ENCODE results near the gene CEP76.

Gene CEP76, protein sequence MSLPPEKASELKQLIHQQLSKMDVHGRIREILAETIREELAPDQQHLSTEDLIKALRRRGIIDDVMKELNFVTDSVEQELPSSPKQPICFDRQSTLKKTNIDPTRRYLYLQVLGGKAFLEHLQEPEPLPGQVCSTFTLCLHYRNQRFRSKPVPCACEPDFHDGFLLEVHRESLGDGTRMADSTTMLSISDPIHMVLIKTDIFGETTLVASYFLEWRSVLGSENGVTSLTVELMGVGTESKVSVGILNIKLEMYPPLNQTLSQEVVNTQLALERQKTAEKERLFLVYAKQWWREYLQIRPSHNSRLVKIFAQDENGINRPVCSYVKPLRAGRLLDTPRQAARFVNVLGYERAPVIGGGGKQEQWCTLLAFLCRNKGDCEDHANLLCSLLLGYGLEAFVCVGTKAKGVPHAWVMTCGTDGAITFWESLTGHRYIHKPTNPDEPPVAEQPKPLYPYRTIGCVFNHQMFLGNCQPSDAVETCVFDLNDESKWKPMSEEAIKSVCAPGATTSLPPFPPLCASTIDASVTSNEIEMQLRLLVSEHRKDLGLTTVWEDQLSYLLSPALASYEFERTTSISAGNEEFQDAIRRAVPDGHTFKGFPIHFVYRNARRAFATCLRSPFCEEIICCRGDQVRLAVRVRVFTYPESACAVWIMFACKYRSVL

DNA sequence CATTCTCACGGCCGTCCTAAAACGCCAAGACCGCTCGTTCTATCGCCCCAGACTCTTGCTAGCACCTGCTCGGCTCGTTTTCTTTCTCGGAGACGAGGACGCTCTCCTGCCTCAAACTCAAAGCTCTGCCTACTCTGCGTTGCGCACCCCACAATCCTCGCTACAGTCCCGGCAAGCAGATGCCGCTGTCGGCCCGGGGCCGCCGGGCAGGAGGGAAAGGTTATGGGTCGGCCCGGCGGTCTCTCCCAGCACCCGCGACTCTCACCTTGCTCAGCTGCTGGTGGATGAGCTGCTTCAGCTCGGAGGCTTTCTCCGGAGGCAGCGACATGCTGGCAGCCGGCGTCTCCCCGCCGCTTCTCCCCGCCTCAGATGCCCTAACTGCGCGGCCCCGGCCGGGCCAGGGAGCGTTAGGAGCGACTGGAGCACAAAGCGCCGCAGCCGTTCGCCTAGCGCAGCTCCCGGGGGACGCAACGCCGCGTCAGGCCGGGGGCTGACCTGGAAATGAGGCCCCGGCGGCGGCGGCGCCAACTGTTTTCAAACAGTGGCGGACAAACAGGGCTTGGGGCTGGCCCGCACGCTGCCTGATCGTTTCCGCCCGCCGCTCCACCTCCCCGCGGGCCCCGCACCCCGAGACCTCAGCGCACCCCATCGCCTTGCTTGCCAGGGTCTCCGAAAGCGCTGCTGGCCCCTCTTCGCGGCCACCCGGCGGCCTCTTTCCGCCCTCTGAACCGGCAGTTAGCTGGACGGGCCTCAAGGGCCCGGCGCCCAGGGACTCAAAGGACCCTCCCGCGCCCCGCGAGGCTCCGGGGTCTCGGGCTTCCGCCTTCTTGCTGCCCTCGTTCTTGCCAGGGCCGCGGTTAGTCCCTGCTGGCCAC lies at the start of gene CEP76, which contains the start of gene PSMG2:
CEP76 (minus strand) TSS at position 503 of the 875 bp plus-strand sequence; CDS start at position 328, 175 bp downstream.
PSMG2 (plus strand) TSS at position 822 of the 875 bp plus-strand sequence. CDS start 66 bp downstream, outside the sequence.
- DNase-seq = peak; percentile 88

DNA sequence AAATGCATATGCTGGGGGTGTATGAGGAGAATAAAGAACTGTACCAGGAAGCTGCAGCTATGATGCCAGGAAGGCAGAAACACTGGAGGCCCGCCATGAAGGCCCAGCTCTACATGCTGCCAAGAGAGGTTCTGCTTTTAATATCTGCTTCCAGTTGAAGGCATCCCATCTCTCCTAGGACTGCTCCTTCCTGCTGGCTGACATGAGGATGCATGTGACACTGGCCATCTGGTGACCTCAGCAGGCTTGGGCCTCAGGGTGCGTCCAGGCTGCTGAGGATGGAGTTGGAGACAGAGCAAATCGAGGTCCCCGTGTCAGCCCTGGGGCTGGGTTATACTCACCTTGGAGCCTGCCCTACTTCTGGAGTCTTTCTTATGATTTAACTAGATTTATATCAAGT lies 49.4 kb upstream of the CEP76 start:
- no peak for DNase-seq

DNA sequence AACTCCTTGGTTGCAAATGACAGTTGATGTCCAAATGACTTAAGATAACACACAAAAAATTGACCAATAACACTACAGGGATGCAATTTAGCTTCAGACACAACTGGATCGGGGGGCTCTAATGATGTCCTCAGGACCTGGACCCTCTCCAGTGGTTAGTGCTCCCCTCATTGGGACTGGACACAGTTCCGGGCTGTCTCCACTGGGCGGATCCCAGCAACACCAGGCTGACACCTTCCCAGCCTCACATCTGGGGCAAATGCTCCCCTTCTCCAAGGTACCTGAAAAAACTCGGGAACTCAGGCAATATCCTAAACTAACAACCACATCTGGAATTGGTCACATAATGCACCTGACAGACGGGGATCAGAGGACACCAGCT lies 49.0 kb upstream of the CEP76 start:
- DNase-seq = no peak

DNA sequence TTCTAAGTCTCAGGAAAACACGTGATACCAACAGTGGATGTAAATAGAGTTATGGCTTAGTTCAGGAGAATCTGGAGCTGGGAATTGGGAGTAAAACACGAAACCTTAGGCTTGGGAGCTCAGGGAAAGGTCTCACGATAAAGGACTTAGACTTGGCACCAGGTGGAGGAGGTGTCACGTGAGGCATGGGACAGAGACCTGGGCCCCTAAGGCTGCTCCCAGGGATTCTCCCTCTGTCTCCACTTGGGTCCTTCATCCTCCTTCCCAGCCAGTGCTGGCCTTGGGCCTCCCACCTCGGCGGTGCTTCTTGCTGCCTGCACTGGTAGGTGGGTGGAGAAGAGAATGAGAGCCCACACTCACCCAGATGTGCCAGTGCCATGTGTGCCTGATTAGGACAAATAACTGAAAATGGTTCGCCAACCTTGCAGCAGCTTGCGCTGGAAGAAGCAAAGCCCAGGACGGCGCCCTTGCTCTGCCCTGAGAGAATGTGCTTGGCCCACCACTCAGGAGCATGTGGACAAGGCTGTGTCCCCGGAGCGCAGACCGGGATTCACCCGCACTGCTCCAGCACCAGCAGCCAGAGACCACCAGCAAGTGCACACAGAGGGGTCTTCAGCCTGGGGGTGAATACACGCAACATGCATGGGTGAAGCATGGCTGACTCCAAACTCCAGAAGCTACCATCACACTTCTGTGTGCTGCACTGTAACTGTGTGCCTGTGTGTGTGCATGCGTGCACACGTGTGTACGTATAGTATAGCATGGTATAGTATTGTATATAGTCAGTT lies 48.4 kb upstream of the CEP76 start:
- no peak for DNase-seq

DNA sequence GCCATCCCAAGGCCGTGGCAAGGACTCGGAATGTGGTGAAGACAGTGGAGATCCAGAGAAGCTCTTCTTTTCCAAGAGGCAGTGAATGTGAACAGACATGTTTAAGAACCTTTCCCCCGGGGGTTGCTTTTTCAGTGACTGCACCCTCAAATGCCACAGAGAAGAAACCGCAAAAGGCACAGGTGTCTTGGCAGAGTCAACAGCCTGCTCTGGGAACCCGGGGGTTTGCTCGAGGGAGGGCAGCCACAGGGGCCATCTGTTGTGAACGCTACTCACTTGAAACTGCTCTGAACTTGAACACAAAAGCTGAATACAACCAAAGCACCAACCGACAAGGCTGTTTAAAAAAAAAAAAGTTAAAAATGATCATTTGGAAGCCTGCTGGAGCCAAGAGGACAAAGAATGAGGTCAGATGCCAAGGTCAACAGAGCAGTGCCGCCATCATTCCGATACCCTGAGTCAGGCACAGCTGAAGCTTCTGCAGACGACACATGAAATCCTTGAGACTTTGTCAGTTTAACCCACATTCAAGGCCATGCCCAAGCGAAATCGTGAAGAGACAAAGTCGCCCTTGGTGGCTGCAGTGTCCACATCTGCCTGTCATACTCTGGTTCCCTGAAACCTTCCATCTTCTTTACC lies 47.7 kb upstream of the CEP76 start:
- DNase-seq = peak; percentile 48

DNA sequence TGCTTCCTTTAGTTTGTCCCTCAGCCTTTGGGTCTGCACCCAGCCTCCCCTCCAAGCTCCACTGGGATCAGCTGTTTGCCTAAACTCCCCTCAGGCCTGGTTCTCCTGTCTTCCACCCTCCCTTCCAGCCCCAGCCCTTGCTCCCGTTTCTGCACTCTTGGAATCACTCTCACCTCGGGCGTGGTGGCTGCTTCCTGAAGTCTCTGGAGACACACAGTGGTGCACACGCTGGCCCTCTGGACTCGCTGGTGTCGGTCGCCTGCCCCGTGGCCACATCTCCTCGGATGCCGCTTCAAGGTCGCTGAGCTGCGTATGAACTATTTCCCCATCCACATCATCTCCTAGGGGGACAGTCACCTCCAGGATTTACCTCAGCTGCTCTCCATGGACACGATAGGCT lies 46.6 kb upstream of the CEP76 start:
- DNase-seq = no peak

DNA sequence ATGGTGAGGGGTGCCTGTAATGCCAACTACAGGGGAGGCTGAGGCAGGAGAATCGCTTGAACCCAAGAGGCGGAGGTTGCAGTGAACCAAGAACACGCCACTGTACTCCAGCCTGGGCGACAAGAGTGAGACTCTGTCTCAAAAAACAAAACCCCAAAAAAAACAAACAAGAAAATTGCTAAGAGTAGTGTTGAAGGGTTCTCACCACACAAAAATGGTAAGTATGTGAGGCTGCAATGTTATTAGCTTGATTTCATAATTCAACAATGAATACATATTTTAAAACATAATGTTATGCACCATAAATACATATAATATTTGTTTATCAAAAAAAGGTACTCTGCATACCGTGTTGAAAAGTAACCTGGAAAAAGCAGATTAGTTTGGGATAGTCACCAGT lies 46.1 kb upstream of the CEP76 start:
- no peak for DNase-seq

DNA sequence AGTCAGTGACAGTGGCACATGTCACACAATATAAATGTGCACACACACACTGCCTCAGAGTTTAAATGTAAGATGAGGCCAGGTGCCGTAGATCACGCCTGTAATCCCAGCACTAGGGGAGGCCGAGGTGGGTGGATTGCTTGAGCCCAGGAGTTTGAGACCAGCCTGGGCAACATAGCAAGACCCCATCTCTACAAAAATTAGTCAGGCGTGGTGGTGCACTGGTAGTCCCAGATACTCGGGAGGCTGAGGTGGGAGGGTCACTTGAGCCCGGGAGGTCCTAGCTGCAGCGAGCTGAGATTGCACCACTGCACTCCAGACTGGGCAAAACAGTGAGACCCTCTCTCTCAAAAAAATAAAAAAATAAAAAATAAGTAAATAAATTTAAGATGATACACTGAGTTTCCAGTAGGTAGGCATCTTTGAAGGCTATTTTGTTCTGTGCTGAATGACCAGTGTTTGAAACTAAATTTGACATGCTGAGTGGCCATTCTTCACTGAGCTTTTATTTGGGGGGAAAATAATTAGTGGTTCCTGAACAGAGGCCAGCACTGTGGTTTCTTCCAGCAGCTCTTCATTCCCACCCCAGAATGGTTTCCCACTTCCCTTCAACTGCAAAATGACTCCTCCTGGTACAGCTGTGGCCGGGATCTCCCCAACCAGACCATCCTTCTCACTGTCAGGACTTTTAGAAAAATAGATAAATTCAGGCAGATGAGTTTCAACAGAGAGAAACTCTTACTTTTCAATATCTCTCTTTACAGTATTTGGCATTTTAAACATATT lies 45.2 kb upstream of the CEP76 start:
- DNase-seq = no peak

DNA sequence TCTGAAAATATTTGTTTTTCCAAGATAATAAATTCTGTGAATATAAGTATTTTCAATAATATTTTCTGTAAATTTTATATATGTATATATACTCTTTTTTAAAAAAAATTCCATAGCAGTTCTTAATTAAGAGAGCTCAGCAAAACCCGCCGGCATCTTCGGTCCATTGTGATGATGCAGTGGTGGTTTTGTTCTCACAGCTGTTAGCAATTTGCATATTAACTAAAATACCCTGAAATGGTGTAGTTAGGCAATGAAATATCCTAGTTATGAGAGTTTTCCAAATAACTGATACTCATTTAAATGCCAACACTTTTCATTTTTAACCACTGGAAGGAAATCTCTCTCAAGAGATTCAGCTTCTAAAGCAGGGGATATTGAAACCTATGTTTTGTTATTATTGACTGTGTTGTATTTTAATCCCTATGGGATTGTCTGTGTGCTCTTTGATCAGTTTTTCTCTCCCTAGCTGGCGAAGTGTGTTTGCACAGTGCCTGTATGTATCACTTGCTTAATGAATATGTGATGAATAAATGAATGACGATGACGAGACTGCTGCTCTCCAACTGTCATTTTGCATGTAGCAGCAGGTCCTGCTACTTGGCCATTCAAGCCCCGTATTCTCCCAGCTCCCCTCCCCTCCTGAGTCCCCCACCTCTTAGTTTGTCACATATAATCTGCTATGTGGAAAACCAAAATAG lies 42.7 kb upstream of the CEP76 start:
- DNase-seq = no peak

DNA sequence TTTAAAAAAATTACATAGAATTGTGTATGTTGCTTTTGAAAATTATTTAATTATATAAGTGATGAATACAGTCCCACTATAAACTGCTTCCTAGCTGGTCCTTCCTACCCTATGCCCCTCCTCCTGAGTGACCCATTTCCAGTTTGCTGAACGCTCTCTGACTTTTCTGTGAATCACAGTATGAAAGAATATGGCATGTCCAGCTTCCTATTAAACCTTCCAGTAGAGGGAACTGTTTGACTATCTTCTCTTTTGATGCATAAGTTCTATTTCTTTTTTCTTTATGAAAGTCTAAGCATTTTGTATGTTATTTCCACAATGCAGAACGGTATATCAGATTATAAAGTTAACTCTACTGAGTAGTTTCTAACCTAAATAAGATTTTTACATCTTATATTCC lies 41.6 kb upstream of the CEP76 start:
- no peak for DNase-seq

DNA sequence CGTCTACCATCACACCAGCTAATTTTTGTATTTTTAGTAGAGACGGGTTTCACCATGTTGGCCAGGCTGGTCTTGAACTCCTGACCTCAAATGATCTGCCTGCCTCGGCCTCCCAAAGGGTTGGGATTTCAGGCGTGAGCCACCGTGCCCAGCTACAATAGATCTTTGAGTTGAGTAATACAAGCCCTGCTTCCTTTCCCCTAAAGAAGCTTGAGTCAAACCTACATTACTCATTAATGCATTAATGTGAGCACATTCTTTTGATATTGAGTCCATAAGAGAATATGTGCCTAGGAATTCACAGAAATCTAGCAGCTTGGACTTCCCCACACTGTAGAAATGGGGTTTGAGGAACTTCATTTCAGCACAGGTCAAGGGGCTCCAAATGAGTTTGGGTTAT lies 39.9 kb upstream of the CEP76 start:
- no peak for DNase-seq

DNA sequence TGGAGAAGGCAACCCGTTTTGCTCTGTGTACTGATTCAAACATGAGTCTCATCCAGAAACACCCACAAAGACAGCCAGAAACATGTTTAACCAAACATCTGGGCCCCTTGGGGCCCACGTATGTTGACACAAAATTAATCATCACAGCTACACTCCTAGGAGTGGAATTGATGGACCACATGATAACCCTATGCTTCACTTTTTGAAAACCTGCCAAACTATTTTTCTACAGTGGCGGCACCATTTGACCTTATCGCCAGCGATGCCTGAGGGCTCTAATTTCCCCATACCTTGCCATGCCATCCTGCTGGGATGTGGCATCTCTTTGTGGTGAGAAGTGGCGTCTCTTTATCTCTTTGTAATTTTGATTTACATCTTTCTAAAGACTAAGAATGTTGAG lies 38.8 kb upstream of the CEP76 start:
- DNase-seq = no peak

DNA sequence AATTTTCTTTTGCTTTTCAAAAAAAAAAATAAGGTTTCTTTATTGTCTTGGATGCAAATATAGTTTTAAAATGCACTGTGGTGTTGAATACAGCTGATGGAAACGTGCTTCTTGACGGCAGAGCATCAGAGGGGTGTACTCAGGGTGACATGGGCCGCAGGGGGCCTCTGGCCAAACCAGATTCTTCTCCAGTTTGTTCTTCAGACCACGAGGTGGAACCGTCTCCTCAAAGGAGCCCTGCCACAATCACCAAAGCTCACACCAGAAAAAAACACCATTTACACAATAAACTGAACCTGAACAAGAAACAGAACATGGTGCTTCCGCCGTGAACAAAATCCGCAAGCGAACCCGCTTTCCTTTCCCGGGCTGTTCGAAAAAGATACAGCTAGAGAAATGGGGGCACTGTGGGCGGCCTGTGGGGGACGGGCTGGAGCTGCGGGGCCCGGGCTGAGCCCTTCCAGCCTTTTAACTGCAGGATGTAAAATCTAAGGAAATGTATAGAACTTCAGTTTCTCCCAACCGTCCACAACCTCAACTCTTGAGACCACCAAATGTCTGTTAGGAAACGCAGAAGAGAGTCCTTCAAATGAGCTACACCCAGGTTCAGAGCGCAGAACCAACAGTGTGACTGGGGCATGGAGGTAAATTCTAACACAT lies 34.9 kb upstream of the CEP76 start:
- DNase-seq = no peak

DNA sequence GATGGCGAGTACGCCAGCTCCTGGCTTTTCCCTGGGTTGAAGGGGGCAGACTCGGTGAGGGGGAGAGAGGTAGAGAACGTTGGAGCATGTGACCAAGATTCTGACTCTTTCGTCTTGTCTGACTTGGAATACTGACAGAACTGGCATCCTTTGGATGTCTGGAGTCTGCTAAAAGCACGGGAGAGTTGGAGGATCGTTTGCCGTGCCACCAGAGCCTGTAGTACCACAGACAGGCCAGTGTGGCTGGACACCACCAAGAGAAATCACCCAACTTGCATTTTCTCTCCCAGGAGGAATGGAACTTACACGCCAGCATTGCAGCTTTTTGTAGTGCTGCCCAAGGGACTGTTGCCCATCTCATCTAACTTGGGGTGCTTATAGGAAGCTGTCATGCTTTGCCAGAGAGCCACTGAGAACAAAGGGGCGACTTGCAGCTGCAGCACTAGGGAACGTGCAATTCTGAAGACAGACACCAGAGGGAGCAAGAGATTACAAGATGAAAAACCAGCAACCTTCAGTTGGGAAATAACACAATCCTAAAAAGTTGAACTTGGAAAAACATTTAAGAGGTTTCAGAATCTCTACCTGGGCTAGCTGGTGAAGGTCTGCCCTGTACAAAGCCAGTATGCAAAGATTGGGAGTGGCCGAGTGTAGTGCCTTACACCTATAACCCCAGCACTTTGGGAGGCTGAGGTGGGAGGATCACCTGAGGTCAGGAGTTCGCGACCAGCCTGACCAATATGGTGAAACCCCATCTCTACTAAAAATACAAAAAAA lies 24.4 kb upstream of the CEP76 start:
- peak; percentile 68 for DNase-seq

DNA sequence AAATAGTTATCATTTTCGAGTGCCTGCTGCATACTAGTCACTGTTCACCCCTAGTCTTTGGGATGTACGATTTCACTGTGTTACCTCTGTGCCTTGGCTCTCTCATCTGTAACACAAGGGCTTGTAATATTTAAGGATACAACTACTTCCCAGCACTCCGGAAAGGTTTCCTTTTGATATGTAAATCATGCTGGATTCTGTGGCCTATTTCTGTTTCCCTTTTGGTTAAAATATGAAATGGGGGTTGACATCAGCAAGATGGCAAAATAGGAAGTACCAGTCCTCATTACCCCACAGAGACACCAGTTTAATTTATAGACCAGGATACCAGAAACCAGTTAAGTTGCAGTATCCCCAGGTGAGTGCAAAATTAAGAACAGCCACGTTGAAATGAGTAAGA lies 23.8 kb upstream of the CEP76 start:
- no peak for DNase-seq

DNA sequence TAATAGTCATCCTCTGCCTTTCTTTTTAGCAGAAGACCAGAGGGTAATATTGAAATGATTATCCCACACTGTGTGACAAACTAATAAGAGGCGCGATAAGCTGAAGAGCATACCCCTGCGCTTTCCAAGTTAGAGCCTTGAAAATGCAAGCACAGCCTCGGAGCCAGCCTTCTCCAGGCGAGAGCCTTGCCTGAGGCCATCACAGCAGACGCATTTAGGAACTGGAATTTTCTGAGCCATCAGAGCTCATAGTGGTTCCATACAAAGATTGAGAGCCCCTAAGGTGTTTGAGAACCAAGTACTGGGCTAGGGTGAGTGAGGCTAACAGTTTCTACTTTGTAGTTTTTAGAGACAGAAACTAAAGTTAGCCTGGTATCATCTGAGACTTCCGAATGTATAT lies 20.2 kb upstream of the CEP76 start:
- no peak for DNase-seq

DNA sequence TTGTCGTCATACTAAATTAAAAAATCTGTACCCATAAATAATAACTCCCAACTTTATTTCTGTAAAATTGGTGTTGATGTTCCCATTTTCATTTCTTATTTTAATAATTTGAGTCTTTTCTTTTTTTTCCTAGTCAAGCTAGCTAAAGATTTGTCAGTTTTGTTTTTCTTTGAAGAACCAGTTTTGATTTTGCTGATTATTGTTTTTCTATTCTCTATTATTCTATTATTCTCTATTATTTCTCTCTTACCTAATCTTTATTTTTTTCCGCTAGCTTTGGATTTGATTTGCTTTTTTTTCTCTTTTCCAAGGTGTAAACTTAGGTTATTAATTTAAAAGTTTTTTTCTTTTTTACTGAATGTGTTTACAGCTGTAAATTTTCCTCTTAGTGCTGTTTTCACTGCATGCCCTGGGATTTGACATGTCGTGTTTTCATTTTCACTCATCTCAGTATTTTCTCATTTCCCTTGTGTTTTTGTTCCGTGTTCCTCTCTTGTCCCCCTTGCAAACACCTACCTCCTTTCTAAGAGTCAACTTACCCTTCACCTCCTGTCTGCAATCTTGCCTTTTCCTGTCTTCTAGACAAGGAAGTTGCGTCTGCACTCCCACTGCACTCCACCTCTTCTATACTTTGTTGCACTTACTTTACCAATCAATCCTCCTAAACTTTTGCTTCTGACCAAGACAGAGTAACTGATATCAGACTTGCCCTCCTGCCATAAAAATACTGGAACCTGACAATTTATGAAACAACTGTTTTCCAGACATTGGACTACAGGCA lies 19.2 kb upstream of the CEP76 start:
- no peak for DNase-seq

DNA sequence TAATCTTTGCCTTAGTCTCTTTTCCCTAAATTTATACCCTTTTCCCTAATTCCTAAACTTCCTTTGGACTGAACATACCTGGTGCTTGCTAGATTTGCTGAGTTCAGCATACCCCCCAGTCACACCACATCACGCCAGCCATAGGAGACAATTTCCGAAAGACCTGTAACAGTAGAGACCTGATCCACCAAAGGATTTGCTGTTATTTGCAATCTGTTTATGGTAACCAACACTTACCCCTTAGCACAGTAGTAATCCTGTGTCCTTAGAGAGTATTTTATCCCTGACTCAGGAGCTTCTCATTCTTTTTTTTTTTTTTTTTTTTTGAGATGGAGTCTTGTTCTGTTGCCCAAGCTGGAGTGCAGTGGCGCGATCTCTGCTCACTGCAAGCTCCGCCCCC lies 8.9 kb upstream of the CEP76 start:
- DNase-seq = no peak
